OCI-LY7 (cell line): ENCODE data around the gene TRMT10C. TPM values are rescaled to one million over a fixed set of nuclear protein-coding genes. Genes with fewer than 3 reads are reported as not detected.

Experiments
- BruUV-seq: library from RNA; stranded (reverse); fragments of 400-500 nt; replicated peaks from 2 replicates; lab custom pipeline; 2021; lab: Mats Ljungman, UMichigan
- CTCF ChIA-PET: fragments of 300-600 bp; sonication (Branson Sonifier 250); formaldehyde crosslinking; loops from one replicate; lab custom pipeline; 2022; ENCODE audit warnings: antibody characterized with exemption; ENCODE audit not compliant: unreplicated experiment; lab: Charles Lee
- POLR2A ChIA-PET: fragments of 300-600 bp; sonication (Branson Sonifier 250); formaldehyde crosslinking; loops from one replicate; lab custom pipeline; 2022; ENCODE audit warnings: antibody characterized with exemption; lab: Charles Lee
- DNase-seq: peaks from one replicate; pipeline ENCODE4 v3.0.0-alpha.2; 2015; ENCODE audit warnings: low spot score
- H2AFZ ChIP-seq: fragments of 200-600 bp; sonication (generic), shearing (Covaris generic); 2 replicates; pipeline ENCODE4 v1.6.1; 2014; ENCODE audit warnings: mild to moderate bottlenecking, antibody characterized with exemption, low read length, moderate library complexity
- H3K27ac ChIP-seq: fragments of 200-600 bp; sonication (generic); 2 replicates; pipeline ENCODE4 v1.5.1; 2014; ENCODE audit warnings: mixed run types, low read depth, mild to moderate bottlenecking, moderate library complexity, low read length, inconsistent platforms; ENCODE audit not compliant: poor library complexity, severe bottlenecking
- H3K36me3 ChIP-seq: fragments of 200-600 bp; sonication (generic); 2 replicates; pipeline ENCODE4 v1.6.1; 2014; ENCODE audit warnings: mild to moderate bottlenecking, antibody characterized with exemption, low read length, moderate library complexity, mixed read lengths; ENCODE audit not compliant: insufficient read depth
- H3K4me1 ChIP-seq: fragments of 200-600 bp; sonication (generic); 2 replicates; pipeline ENCODE4 v1.5.1; 2014; ENCODE audit warnings: mild to moderate bottlenecking, low read length; ENCODE audit not compliant: insufficient read depth, poor library complexity, severe bottlenecking
- H3K4me2 ChIP-seq: fragments of 200-600 bp; sonication (generic); 2 replicates; pipeline ENCODE4 v1.6.1; 2014; ENCODE audit warnings: mild to moderate bottlenecking, low read length
- H3K4me3 ChIP-seq: fragments of 200-600 bp; sonication (generic); 2 replicates; pipeline ENCODE4 v1.5.1; 2014; ENCODE audit warnings: mild to moderate bottlenecking, low read depth, low read length; ENCODE audit not compliant: poor library complexity, severe bottlenecking
- H3K79me2 ChIP-seq: fragments of 200-600 bp; sonication (generic); 2 replicates; pipeline ENCODE4 v1.6.1; 2016; ENCODE audit warnings: low read depth, mild to moderate bottlenecking, low read length, moderate library complexity, mixed read lengths; ENCODE audit not compliant: insufficient read depth
- H3K9me2 ChIP-seq: fragments of 200-600 bp; sonication (generic); 2 replicates; pipeline ENCODE4 v1.6.1; 2016; ENCODE audit warnings: mild to moderate bottlenecking, low read length, mixed read lengths; ENCODE audit not compliant: insufficient read depth
- H3K9me3 ChIP-seq: fragments of 200-600 bp; sonication (generic); 2 replicates; pipeline ENCODE4 v1.6.1; 2014; ENCODE audit warnings: mild to moderate bottlenecking, mixed run types, low read length, mixed read lengths
- H4K20me1 ChIP-seq: fragments of 200-600 bp; sonication (generic); 2 replicates; pipeline ENCODE4 v1.6.1; 2014; ENCODE audit warnings: mild to moderate bottlenecking, antibody characterized with exemption, low read length, moderate library complexity, mixed read lengths; ENCODE audit not compliant: insufficient read depth
- CTCF ChIP-seq: fragments of 200-600 bp; sonication (generic); conservative IDR thresholded peaks from 2 replicates; pipeline ENCODE4 v1.5.1; 2014; ENCODE audit warnings: mild to moderate bottlenecking, antibody characterized with exemption, low read length, moderate library complexity, mixed read lengths
- EZH2phosphoT487 ChIP-seq: fragments of 200-600 bp; sonication (generic); IDR thresholded peaks from 2 replicates; pipeline ENCODE4 v1.6.1; 2018; ENCODE audit warnings: low read depth, borderline replicate concordance, mild to moderate bottlenecking, mixed run types, antibody characterized with exemption, low read length, moderate library complexity, mixed read lengths
- intact Hi-C: fragments of 100-400 bp; cut with micrococcal nuclease; formaldehyde crosslinking; loops from one replicate; pipeline ENCODE4 v1.10.0; 2022; ENCODE audit not compliant: unreplicated experiment
- total RNA-seq, 2 experiments: library from RNA; depleted of rRNA in 1 of 2; stranded (reverse); fragments of >200 nt in 1 of 2; shearing (Covaris generic) in 1 of 2; gene quantifications; 2 replicates each; pipeline ENCODE4 v1.2.3, GENCODE V29; 2014 to 2022

Gene TRMT10C
- total RNA-seq, 2 experiments from 2014 or later, result 23.6 to 29.1 TPM

GRCh38 chr3:101571028-101571895 is 9.6 kb downstream of the TRMT10C start:
- H3K27ac ChIP-seq, result no peak overlapping the region
- H3K4me3 ChIP-seq, result no peak overlapping the region
- H3K4me1 ChIP-seq, result peaks cover 17% of the 10 kb centered on the region
- TF ChIP-seq EZH2phosphoT487, result no peak
- TF ChIP-seq CTCF, result no peak
- no peaks in the 10 kb centered on the region for H3K9me3 ChIP-seq
- no peak overlapping the region for H3K4me2 ChIP-seq
- H3K79me2 ChIP-seq, result peaks cover 21% of the 10 kb centered on the region
- no TSS peak for BruUV-seq
- ChIA-PET CTCF (no interaction called here), POLR2A (interaction anchor here (0.7 kb wide), 1 partner anchor 659 kb away, joined by 4 read pairs; no protein-coding TSS in a partner anchor)
- DNase-seq, result no peak
- no peaks in the 10 kb centered on the region for H3K9me2 ChIP-seq
- intact Hi-C loops, result loop anchor here (10.0 kb wide), 1 partner anchor 654 kb away; no protein-coding TSS in a partner anchor
- peaks cover 19% of the 10 kb centered on the region for H3K36me3 ChIP-seq
- peaks cover 12% of the 10 kb centered on the region; the same call in 1 of the 2 replicates for H4K20me1 ChIP-seq
- no peak overlapping the region for H2AFZ ChIP-seq

- Histone ChIP-seq H3K9me2 (no peaks in the 10 kb centered on the region), H3K27ac (peak within 1 kb of the TSS; percentile 76), H3K4me3 (peak within 1 kb of the TSS; percentile 92), H3K9me3 (no peaks in the 10 kb centered on the region), H4K20me1 (peaks cover 19% of the 10 kb centered on the region; the same call in 1 of the 2 replicates), H3K36me3 (peaks cover 24% of the 10 kb centered on the region), H3K79me2 (peaks cover 44% of the 10 kb centered on the region), H3K4me2 (peak within 1 kb of the TSS; percentile 86), H2AFZ (peak within 1 kb of the TSS; percentile 83), H3K4me1 (peaks cover 36% of the 10 kb centered on the region)
- BruUV-seq, result TSS peak; percentile 95
- CTCF ChIA-PET, result interaction anchor here (0.6 kb wide), 1 partner anchor 1172 kb away, joined by 4 read pairs; no protein-coding TSS in a partner anchor
- intact Hi-C loops, result loop anchor here (1.0 to 10.0 kb wide), 4 partner anchors 12 to 651 kb away; partner anchors contain the start of gene TRMT10C
- DNase-seq, result peak; percentile 99
- TF ChIP-seq CTCF (peak; percentile 96), EZH2phosphoT487 (no peak)
- POLR2A ChIA-PET, result interaction anchor here (0.6 to 3.2 kb wide), 16 partner anchors 11 to 154 kb away, joined by 3 to 26 read pairs (median 4); partner anchors contain the start of genes SENP7, TRMT10C and ZBTB11
These were observed 12.1 kb downstream of the TRMT10C start, which contains the start of gene PCNP for GRCh38 chr3:101573449-101574387. PCNP (plus strand) TSS chr3:101574180; CDS start chr3:101574216, 36 bp downstream.
